Mesothelial cell of epicardium (in vitro differentiated cells): ENCODE measurements around the gene CALD1. TPM values are rescaled to one million over a fixed set of nuclear protein-coding genes. Genes with fewer than 3 reads are reported as not detected.
A peak's percentile ranks its signal among the peaks of the same experiment; 100 is the strongest.

Source experiments
- DNase-seq, 2 experiments: peaks; one replicate each; pipeline ENCODE4 v3.0.0; 2021; ENCODE audit warnings: low spot score in 2 of 2; ENCODE audit not compliant: unreplicated experiment in 2 of 2
- H3K27ac Mint-ChIP-seq: 2 replicates; pipeline ENCODE4 v1.8.0; 2021; ENCODE audit warnings: mixed read lengths
- H3K27me3 Mint-ChIP-seq: 2 replicates; pipeline ENCODE4 v1.8.0; 2021; ENCODE audit warnings: low read depth, mixed read lengths
- H3K36me3 Mint-ChIP-seq: 2 replicates; pipeline ENCODE4 v1.8.0; 2021; ENCODE audit warnings: mixed read lengths
- H3K4me1 Mint-ChIP-seq: 2 replicates; pipeline ENCODE4 v1.8.0; 2021; ENCODE audit warnings: mixed read lengths
- H3K4me3 Mint-ChIP-seq: 2 replicates; pipeline ENCODE4 v1.8.0; 2021; ENCODE audit warnings: mild to moderate bottlenecking, moderate library complexity, mixed read lengths
- H3K9me3 Mint-ChIP-seq: 2 replicates; pipeline ENCODE4 v1.8.0; 2021; ENCODE audit warnings: mixed read lengths
- CTCF ChIP-seq: fragments of 200-600 bp; sonication (generic); IDR thresholded peaks from one replicate; pipeline ENCODE4 v1.5.0; 2021; ENCODE audit warnings: antibody characterized with exemption; ENCODE audit not compliant: unreplicated experiment
- total RNA-seq: library from RNA; stranded (reverse); gene quantifications from 3 replicates; pipeline ENCODE4 v1.2.1, GENCODE V29; 2021

CALD1 gene
- 191 to 211 TPM (median 194 TPM) in 3 replicates for total RNA-seq

- Mint-ChIP-seq H3K27me3 (no peaks in the 10 kb centered on the region), H3K36me3 (no peaks in the 10 kb centered on the region), H3K4me1 (peaks cover 46% of the 10 kb centered on the region), H3K9me3 (no peaks in the 10 kb centered on the region), H3K27ac (peak within 1 kb of the TSS; percentile 98), H3K4me3 (peak within 1 kb of the TSS; percentile 89)
- no peak for TF ChIP-seq CTCF
- peak; percentile 58 to 75 for DNase-seq
Observed at GRCh38 chr7:134778941-134779740, at the start of gene CALD1. Gene CALD1 (plus strand): TSS chr7:134779634. CDS start chr7:134867734, 88,100 bp downstream.

GRCh38 chr7:134729895-134730294 lies 49.5 kb upstream of the CALD1 start:
- no peak overlapping the region for H3K4me3 Mint-ChIP-seq
- no peaks in the 10 kb centered on the region for H3K36me3 Mint-ChIP-seq
- H3K9me3 Mint-ChIP-seq: peaks cover 7% of the 10 kb centered on the region
- no peaks in the 10 kb centered on the region for H3K27me3 Mint-ChIP-seq
- no peak for DNase-seq
- TF ChIP-seq CTCF: no peak
- H3K4me1 Mint-ChIP-seq: peaks cover 41% of the 10 kb centered on the region
- H3K27ac Mint-ChIP-seq: peak overlapping the region; percentile 97

GRCh38 chr7:134730411-134730829 lies 49.0 kb upstream of the CALD1 start:
- no peaks in the 10 kb centered on the region for H3K27me3 Mint-ChIP-seq
- H3K36me3 Mint-ChIP-seq: no peaks in the 10 kb centered on the region
- peaks cover 6% of the 10 kb centered on the region for H3K9me3 Mint-ChIP-seq
- peaks cover 41% of the 10 kb centered on the region for H3K4me1 Mint-ChIP-seq
- no peak for TF ChIP-seq CTCF
- no peak overlapping the region for H3K4me3 Mint-ChIP-seq
- DNase-seq: no peak
- peak overlapping the region; percentile 83 for H3K27ac Mint-ChIP-seq

GRCh38 chr7:134731616-134732015 lies 47.8 kb upstream of the CALD1 start:
- DNase-seq: no peak
- peaks cover 41% of the 10 kb centered on the region for H3K4me1 Mint-ChIP-seq
- TF ChIP-seq CTCF: no peak
- H3K27ac Mint-ChIP-seq: peak overlapping the region; percentile 23
- H3K36me3 Mint-ChIP-seq: no peaks in the 10 kb centered on the region
- no peaks in the 10 kb centered on the region for H3K9me3 Mint-ChIP-seq
- H3K4me3 Mint-ChIP-seq: no peak overlapping the region
- H3K27me3 Mint-ChIP-seq: no peaks in the 10 kb centered on the region

- Mint-ChIP-seq H3K4me1 (peaks cover 45% of the 10 kb centered on the region), H3K4me3 (no peak overlapping the region), H3K27ac (no peak overlapping the region)
Observed at GRCh38 chr7:134732728-134733127, 46.7 kb upstream of the CALD1 start.

More at GRCh38 chr7:134732728-134733127, 46.7 kb upstream of the CALD1 start:
- Mint-ChIP-seq H3K27me3 (no peaks in the 10 kb centered on the region), H3K9me3 (no peaks in the 10 kb centered on the region), H3K36me3 (no peaks in the 10 kb centered on the region)
- TF ChIP-seq CTCF: no peak
- no peak for DNase-seq
